Ishikawa (cell line): ENCODE data around the gene PHF1.

Source experiments
- CEBPB ChIP-seq: IDR thresholded peaks from 2 replicates; pipeline ENCODE4 v1.6.1; 2012
- CREB1 ChIP-seq: IDR thresholded peaks from 2 replicates; pipeline ENCODE4 v1.6.1; 2012; ENCODE audit warnings: low read depth
- EGR1 ChIP-seq: IDR thresholded peaks from 2 replicates; pipeline ENCODE4 v1.6.1; 2012
- EP300 ChIP-seq: IDR thresholded peaks from 2 replicates; pipeline ENCODE4 v1.6.1; 2012; ENCODE audit warnings: borderline replicate concordance
- FOXM1 ChIP-seq: IDR thresholded peaks from 2 replicates; pipeline ENCODE4 v1.6.1; 2012; ENCODE audit warnings: low read depth, borderline replicate concordance
- NFIC ChIP-seq: IDR thresholded peaks from 2 replicates; pipeline ENCODE4 v1.6.1; 2012
- RAD21 ChIP-seq: IDR thresholded peaks from 2 replicates; pipeline ENCODE4 v1.6.1; 2012; ENCODE audit warnings: low read depth
- TAF1 ChIP-seq: IDR thresholded peaks from 2 replicates; pipeline ENCODE4 v1.6.1; 2012; ENCODE audit warnings: low read depth, mild to moderate bottlenecking
- TCF12 ChIP-seq: IDR thresholded peaks from 2 replicates; pipeline ENCODE4 v1.6.1; 2012; ENCODE audit warnings: low read depth
- TEAD4 ChIP-seq: IDR thresholded peaks from 2 replicates; pipeline ENCODE4 v1.6.1; 2012
- YY1 ChIP-seq: IDR thresholded peaks from 2 replicates; pipeline ENCODE4 v1.6.1; 2012; ENCODE audit warnings: low read depth
- ZBTB7A ChIP-seq: IDR thresholded peaks from 2 replicates; pipeline ENCODE4 v1.6.1; 2012; ENCODE audit warnings: low read depth
- TF ChIP-seq, protein P1 (sequence below): IDR thresholded peaks from 2 replicates; pipeline ENCODE4 v1.6.1; 2012
- TF ChIP-seq, protein P2 (sequence below): IDR thresholded peaks from 2 replicates; pipeline ENCODE4 v1.6.1; 2012; ENCODE audit warnings: low read depth, mild to moderate bottlenecking
- TF ChIP-seq, protein P3 (sequence below): IDR thresholded peaks from 2 replicates; pipeline ENCODE4 v1.6.1; 2012

PHF1 gene

DNA sequence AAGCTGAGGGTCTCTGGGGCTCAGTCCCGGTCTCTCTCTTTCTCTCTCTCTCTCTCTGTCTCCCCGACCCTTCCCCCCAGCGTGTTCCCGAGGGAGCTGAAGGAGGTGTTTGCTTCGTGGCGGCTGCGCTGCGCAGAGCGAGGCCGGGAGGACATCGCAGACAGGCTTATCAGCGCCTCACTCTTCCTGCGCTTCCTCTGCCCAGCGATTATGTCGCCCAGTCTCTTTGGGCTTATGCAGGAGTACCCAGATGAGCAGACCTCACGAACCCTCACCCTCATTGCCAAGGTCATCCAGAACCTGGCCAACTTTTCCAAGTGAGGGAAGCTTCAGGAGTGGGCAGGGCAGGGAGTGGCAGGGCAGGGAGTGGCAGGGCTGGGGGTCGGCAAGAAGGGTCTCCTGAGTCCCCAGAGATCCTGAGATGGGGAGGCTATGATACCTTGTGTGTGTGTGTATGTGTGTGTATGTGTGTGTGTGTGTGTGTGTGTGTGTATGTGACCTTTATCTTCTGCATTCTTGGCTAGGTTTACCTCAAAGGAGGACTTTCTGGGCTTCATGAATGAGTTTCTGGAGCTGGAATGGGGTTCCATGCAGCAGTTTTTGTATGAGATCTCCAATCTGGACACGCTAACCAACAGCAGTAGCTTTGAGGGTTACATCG is 30.0 kb downstream of the PHF1 start:
- TF ChIP-seq, protein P1, sequence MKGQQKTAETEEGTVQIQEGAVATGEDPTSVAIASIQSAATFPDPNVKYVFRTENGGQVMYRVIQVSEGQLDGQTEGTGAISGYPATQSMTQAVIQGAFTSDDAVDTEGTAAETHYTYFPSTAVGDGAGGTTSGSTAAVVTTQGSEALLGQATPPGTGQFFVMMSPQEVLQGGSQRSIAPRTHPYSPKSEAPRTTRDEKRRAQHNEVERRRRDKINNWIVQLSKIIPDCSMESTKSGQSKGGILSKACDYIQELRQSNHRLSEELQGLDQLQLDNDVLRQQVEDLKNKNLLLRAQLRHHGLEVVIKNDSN, result no peak
- TF ChIP-seq, protein P2, sequence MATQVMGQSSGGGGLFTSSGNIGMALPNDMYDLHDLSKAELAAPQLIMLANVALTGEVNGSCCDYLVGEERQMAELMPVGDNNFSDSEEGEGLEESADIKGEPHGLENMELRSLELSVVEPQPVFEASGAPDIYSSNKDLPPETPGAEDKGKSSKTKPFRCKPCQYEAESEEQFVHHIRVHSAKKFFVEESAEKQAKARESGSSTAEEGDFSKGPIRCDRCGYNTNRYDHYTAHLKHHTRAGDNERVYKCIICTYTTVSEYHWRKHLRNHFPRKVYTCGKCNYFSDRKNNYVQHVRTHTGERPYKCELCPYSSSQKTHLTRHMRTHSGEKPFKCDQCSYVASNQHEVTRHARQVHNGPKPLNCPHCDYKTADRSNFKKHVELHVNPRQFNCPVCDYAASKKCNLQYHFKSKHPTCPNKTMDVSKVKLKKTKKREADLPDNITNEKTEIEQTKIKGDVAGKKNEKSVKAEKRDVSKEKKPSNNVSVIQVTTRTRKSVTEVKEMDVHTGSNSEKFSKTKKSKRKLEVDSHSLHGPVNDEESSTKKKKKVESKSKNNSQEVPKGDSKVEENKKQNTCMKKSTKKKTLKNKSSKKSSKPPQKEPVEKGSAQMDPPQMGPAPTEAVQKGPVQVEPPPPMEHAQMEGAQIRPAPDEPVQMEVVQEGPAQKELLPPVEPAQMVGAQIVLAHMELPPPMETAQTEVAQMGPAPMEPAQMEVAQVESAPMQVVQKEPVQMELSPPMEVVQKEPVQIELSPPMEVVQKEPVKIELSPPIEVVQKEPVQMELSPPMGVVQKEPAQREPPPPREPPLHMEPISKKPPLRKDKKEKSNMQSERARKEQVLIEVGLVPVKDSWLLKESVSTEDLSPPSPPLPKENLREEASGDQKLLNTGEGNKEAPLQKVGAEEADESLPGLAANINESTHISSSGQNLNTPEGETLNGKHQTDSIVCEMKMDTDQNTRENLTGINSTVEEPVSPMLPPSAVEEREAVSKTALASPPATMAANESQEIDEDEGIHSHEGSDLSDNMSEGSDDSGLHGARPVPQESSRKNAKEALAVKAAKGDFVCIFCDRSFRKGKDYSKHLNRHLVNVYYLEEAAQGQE, result no peak
- TF ChIP-seq CEBPB (no peak), FOXM1 (no peak), RAD21 (no peak), YY1 (no peak), CREB1 (no peak), NFIC (no peak), EP300 (no peak), TAF1 (no peak)

DNA sequence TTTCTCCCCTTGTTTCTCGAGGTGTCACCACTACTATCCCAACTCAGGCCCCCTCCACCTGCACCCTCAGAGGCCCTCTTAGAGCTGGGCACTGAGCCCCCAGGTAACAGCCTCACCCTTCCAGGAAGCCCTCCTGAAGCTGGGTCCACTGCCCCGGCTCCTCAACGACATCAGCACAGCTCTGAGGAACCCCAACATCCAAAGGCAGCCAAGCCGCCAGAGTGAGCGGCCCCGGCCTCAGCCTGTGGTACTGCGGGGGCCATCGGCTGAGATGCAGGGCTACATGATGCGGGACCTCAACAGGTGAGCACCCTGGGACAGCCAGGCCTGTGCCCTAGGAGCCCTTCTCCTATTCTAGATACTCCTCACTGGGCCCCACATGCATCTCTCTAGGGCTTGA is 30.6 kb downstream of the PHF1 start:
- TF ChIP-seq YY1 (no peak), TEAD4 (no peak), NFIC (no peak), CEBPB (no peak)

DNA sequence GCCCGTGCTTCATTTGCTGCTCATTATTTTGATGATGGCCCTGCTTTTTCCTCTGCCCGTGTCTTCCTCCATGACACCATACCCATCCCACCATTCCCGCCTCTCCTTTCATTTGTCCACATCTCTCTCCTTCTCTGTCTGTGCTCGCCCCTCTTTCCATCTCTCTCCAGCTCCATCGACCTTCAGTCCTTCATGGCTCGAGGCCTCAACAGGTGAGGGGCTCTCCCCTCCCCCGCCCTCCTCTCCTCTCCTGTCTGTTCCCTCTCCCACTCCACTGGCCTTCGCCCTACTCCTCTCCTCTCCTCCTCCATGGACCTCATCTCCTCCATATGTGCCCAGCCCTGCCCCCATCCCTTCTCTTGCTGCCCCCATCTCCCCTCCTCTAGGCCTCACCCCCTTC is 31.5 kb downstream of the PHF1 start:
- TF ChIP-seq YY1, result no peak

DNA sequence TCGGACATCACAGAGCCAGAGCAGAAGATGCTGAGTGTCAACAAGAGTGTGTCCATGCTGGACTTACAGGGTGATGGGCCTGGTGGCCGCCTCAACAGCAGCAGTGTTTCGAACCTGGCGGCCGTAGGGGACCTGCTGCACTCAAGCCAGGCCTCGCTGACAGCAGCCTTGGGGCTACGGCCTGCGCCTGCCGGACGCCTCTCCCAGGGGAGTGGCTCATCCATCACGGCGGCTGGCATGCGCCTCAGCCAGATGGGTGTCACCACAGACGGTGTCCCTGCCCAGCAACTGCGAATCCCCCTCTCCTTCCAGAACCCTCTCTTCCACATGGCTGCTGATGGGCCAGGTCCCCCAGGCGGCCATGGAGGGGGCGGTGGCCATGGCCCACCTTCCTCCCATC is 32.2 kb downstream of the PHF1 start:
- TF ChIP-seq TAF1, result no peak

DNA sequence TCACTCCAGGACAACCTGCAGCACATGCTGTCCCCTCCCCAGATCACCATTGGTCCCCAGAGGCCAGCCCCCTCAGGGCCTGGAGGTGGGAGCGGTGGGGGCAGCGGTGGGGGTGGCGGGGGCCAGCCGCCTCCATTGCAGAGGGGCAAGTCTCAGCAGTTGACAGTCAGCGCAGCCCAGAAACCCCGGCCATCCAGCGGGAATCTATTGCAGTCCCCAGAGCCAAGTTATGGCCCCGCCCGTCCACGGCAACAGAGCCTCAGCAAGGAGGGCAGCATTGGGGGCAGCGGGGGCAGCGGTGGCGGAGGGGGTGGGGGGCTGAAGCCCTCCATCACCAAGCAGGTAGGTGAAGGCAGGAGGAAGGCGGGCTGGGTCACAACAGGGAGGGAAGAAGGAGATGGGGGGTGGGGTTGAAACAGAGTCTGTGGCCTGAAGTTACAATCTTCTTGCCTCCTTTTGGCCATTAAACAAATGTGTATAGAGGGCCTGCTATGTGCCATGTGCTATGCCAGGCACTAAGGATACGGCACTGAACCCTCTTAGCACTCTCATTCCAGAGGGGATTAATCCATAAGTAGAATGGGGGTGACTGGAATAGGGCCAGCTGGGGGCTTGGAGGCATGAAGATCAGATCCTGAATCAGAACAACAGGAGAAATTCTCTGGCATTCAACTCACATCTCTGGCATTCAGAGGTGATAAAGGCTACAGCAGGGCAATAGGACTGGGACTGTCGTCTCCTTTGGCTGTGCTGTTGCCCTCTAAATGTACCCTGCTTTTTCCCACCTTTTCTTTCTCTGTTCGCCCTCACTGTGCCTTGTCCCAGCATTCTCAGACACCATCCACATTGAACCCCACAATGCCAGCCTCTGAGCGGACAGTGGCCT is 33.0 kb downstream of the PHF1 start:
- no peak for TF ChIP-seq YY1
- no peak for TF ChIP-seq ZBTB7A
- no peak for TF ChIP-seq FOXM1
- TF ChIP-seq, protein P2, result no peak
- TF ChIP-seq TAF1, result no peak
- no peak for TF ChIP-seq EP300
- no peak for TF ChIP-seq CREB1
- TF ChIP-seq, protein P3, sequence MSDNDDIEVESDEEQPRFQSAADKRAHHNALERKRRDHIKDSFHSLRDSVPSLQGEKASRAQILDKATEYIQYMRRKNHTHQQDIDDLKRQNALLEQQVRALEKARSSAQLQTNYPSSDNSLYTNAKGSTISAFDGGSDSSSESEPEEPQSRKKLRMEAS, result no peak
- TF ChIP-seq EGR1, result no peak
- TF ChIP-seq TEAD4, result no peak
- TF ChIP-seq CEBPB, result no peak
- TF ChIP-seq NFIC, result no peak
- no peak for TF ChIP-seq RAD21
- no peak for TF ChIP-seq TCF12
- TF ChIP-seq, protein P1, result no peak

DNA sequence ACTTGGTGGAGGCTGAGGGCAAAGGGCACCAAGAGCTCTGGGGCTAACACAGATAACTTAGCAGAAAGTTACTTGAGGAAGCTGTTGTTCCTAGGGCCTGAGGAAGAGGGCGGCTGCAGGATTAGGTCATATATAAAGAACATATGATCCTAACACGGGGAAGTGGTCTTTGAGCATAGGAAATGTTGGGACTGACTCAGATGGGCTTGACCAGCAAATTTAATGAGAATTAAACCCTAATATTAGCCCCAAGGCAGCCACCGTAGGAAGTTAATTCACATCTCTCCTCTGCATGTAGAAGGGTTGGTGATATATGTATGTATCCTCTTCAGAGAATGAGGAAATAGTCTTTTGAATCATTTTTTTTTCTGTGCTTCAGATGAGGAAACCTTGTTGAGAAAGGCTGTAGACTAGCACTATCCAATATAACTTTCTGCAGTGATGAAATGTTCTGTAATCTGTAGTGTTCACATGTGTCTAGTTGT is 34.3 kb downstream of the PHF1 start:
- no peak for TF ChIP-seq YY1
- no peak for TF ChIP-seq TAF1
- no peak for TF ChIP-seq NFIC
- no peak for TF ChIP-seq TCF12
- TF ChIP-seq EP300, result no peak
- TF ChIP-seq, protein P1, result no peak
- TF ChIP-seq TEAD4, result no peak
- no peak for TF ChIP-seq EGR1
- no peak for TF ChIP-seq CREB1
- no peak for TF ChIP-seq ZBTB7A
- TF ChIP-seq CEBPB, result no peak
- TF ChIP-seq, protein P2, result no peak
- TF ChIP-seq FOXM1, result no peak
- TF ChIP-seq RAD21, result no peak
- TF ChIP-seq, protein P3, result no peak
